SHP77 (cell line): Measurements from ENCODE around the gene USP30.
"Not testable (repeated sequence)": the region's sequence is repeated elsewhere in the genome, so short reads cannot be mapped to it uniquely, and the experiment has no call there.

Experiments used
- DNase-seq, 2 experiments: peaks; one replicate each; lab custom pipeline; 2025; lab: John Stamatoyannopoulos, UW

USP30 gene

GRCh38 chr12:109052414-109053323 is at the start of gene USP30:
Gene USP30, plus strand, starts transcription at chr12:109052576. Its CDS starts 103 bp downstream, at chr12:109052679.
- DNase-seq: peak; percentile 66 to 68

GRCh38 chr12:109004017-109004416 is 48.4 kb upstream of the USP30 start:
- no peak for DNase-seq

- no peak for DNase-seq
Observed at GRCh38 chr12:109009766-109010165, 42.6 kb upstream of the USP30 start.

GRCh38 chr12:109010259-109010658 is 42.1 kb upstream of the USP30 start:
- DNase-seq: no peak

GRCh38 chr12:109014984-109015765 is 37.2 kb upstream of the USP30 start:
- no peak for DNase-seq

GRCh38 chr12:109016016-109016415 is 36.4 kb upstream of the USP30 start:
- DNase-seq: no peak

- no peak for DNase-seq
Observed at GRCh38 chr12:109016978-109017377, 35.4 kb upstream of the USP30 start.

- DNase-seq: no peak
Observed at GRCh38 chr12:109018296-109018695, 34.1 kb upstream of the USP30 start.

GRCh38 chr12:109020146-109020795 is 32.1 kb upstream of the USP30 start:
- DNase-seq: peak in 1 of 2 experiments; percentile 16

- DNase-seq: peak; percentile 82 to 88
Observed at GRCh38 chr12:109020796-109021380, 31.5 kb upstream of the USP30 start, which contains the start of gene SVOP. Gene SVOP, minus strand, starts transcription at chr12:109021068. Its CDS starts 200 bp downstream, at chr12:109020868.

GRCh38 chr12:109027767-109028166 is 24.6 kb upstream of the USP30 start:
- DNase-seq: no peak

- DNase-seq: not testable (repeated sequence)
Observed at GRCh38 chr12:109028624-109029023, 23.8 kb upstream of the USP30 start.

GRCh38 chr12:109029411-109029810 is 23.0 kb upstream of the USP30 start:
- no peak for DNase-seq

GRCh38 chr12:109033239-109034196 is 18.9 kb upstream of the USP30 start:
- DNase-seq: no peak

GRCh38 chr12:109036975-109037374 is 15.4 kb upstream of the USP30 start:
- no peak for DNase-seq

- DNase-seq: no peak
Observed at GRCh38 chr12:109044241-109044640, 8.1 kb upstream of the USP30 start.

GRCh38 chr12:109047081-109047805 is 5.1 kb upstream of the USP30 start:
- no peak for DNase-seq

- not testable (repeated sequence) for DNase-seq
Observed at GRCh38 chr12:109048706-109049105, 3.7 kb upstream of the USP30 start.

GRCh38 chr12:109049794-109050193 is 2.6 kb upstream of the USP30 start:
- DNase-seq: not testable (repeated sequence)

- no peak for DNase-seq
Observed at GRCh38 chr12:109052097-109052413, 321 bp upstream of the USP30 start.
